Sigmoid colon (tissue), 7 donors: ENCODE results near the gene PIN1. TPM values are rescaled to one million over a fixed set of nuclear protein-coding genes. Genes with fewer than 3 reads are reported as not detected.

Source experiments
- DNase-seq: peaks from one replicate; pipeline ENCODE4 v3.0.0-alpha.2; 2019
- H3K27ac ChIP-seq, 4 donors: fragments of 200-600 bp; sonication (generic); one replicate each; pipeline ENCODE4 v1.5.1; 2016 to 2019; ENCODE audit warnings: mild to moderate bottlenecking in 1 of 4
- H3K27me3 ChIP-seq, 3 donors: fragments of 200-600 bp; sonication (generic); one replicate each; pipeline ENCODE4 v1.5.1; 2019; ENCODE audit warnings: mild to moderate bottlenecking in 1 of 3
- H3K36me3 ChIP-seq, 4 donors: fragments of 200-600 bp; sonication (generic); one replicate each; pipeline ENCODE4 v1.5.1; 2016 to 2019
- H3K4me1 ChIP-seq, 4 donors: fragments of 200-600 bp; sonication (generic); one replicate each; pipeline ENCODE4 v1.5.1; 2017 to 2019
- H3K4me3 ChIP-seq, 4 donors: fragments of 200-600 bp; sonication (generic); one replicate each; pipeline ENCODE4 v1.5.1; 2017 to 2019; ENCODE audit warnings: mild to moderate bottlenecking in 2 of 4, moderate library complexity in 1 of 4
- H3K9me3 ChIP-seq, 4 donors: fragments of 200-600 bp in 3 of 4; sonication (generic) in 3 of 4; one replicate each; pipeline versions ENCODE4 v1.5.1 to v1.6.1; 2013 to 2019
- CTCF ChIP-seq, 4 experiments: fragments of 450-650 bp in 3 of 4; fragments of 200-600 bp in 1 of 4; IDR thresholded peaks; one replicate each; pipeline ENCODE4 v1.5.1; 2016 to 2019; ENCODE audit warnings: antibody characterized with exemption in 4 of 4, mild to moderate bottlenecking in 3 of 4, moderate library complexity in 2 of 4
- EP300 ChIP-seq, 4 donors: sonication (generic); formaldehyde crosslinking; IDR thresholded peaks; one replicate each; pipeline ENCODE4 v1.6.1; 2017; ENCODE audit warnings: antibody characterized with exemption in 4 of 4
- POLR2A ChIP-seq, 2 donors: fragments of 450-650 bp; IDR thresholded peaks; one replicate each; pipeline ENCODE4 v1.6.1; 2016; ENCODE audit warnings: antibody characterized with exemption in 2 of 2, mild to moderate bottlenecking in 2 of 2, moderate library complexity in 2 of 2
- POLR2AphosphoS5 ChIP-seq, 4 donors: sonication (generic); formaldehyde crosslinking; IDR thresholded peaks; one replicate each; pipeline ENCODE4 v1.6.1; 2017; ENCODE audit warnings: antibody characterized with exemption in 4 of 4
- WGBS, 2 donors: extraction: QIAGEN DNeasy Blood & Tissue Kit; methylation state at CpG; one replicate each; pipeline ENCODE4 v1.1.7; 2013; 5-methylcytosine and 5-hydroxymethylcytosine counted together
- intact Hi-C: fragments of 100-400 bp; cut with DNase I; formaldehyde crosslinking; loops from one replicate; pipeline ENCODE4 v1.15.1; 2023
- polyA plus RNA-seq, 3 donors: library from polyadenylated mRNA; stranded (reverse); fragments of 200-250 nt; gene quantifications; one replicate each; pipeline ENCODE4 v1.2.3, GENCODE V29; 2013
- total RNA-seq, 4 donors: library from RNA; depleted of rRNA; stranded (reverse); fragments of >200 nt; gene quantifications; one replicate each; pipeline ENCODE4 v1.1.0, GENCODE V29; 2016
- donor health status: healthy with polysubstance abuse.
- donor health status: Bipolar disorder and iron deficiency.
- donor health status: healthy.

The PIN1 gene
- total and polyA plus RNA-seq, 7 donors = 77.5 to 149 (median 122) TPM

- intact Hi-C loops = no loop called here
- no peaks in the 10 kb centered on the region for H3K4me1 ChIP-seq
- no peak overlapping the region for H3K4me3 ChIP-seq
- no peaks in the 10 kb centered on the region for H3K27me3 ChIP-seq
- WGBS, 2 donors = 72 to 75% methylated on average over 13 of the region's 13 CpGs
- H3K9me3 ChIP-seq = no peaks in the 10 kb centered on the region
- TF ChIP-seq EP300 (IDR thresholded peaks at IDR 0.05) (no peak), POLR2A (IDR thresholded peaks at IDR 0.05) (no peak), CTCF (IDR thresholded peaks at IDR 0.05) (no peak), POLR2AphosphoS5 (IDR thresholded peaks at IDR 0.05) (no peak)
- H3K27ac ChIP-seq = no peak overlapping the region
- no peaks in the 10 kb centered on the region for H3K36me3 ChIP-seq
- DNase-seq = no peak
These were observed 40.0 kb downstream of the PIN1 start for GRCh38 chr19:9875031-9875627.

GRCh38 chr19:9875796-9876195, 40.7 kb downstream of the PIN1 start:
- Histone ChIP-seq H3K9me3 (no peaks in the 10 kb centered on the region), H3K36me3 (no peaks in the 10 kb centered on the region), H3K4me1 (no peaks in the 10 kb centered on the region), H3K27ac (no peak overlapping the region), H3K27me3 (no peaks in the 10 kb centered on the region), H3K4me3 (no peak overlapping the region)
- intact Hi-C loops = no loop called here
- no peak for DNase-seq
- WGBS, 2 donors = 73 to 75% methylated on average over 5 of the region's 5 CpGs
- TF ChIP-seq POLR2A (IDR thresholded peaks at IDR 0.05) (no peak), EP300 (IDR thresholded peaks at IDR 0.05) (no peak), POLR2AphosphoS5 (IDR thresholded peaks at IDR 0.05) (no peak), CTCF (IDR thresholded peaks at IDR 0.05) (no peak)

GRCh38 chr19:9877780-9878510, 42.8 kb downstream of the PIN1 start:
- Histone ChIP-seq H3K27ac (no peak overlapping the region), H3K36me3 (no peaks in the 10 kb centered on the region), H3K4me1 (no peaks in the 10 kb centered on the region), H3K27me3 (no peaks in the 10 kb centered on the region), H3K9me3 (no peaks in the 10 kb centered on the region), H3K4me3 (no peak overlapping the region)
- 79 to 88% methylated on average over 10 of the region's 10 CpGs for WGBS, 2 donors
- TF ChIP-seq POLR2A (IDR thresholded peaks at IDR 0.05) (no peak), POLR2AphosphoS5 (IDR thresholded peaks at IDR 0.05) (no peak), EP300 (IDR thresholded peaks at IDR 0.05) (no peak), CTCF (IDR thresholded peaks at IDR 0.05) (no peak)
- no peak for DNase-seq
- intact Hi-C loops = no loop called here

GRCh38 chr19:9878511-9879196, 43.5 kb downstream of the PIN1 start:
- H3K4me3 ChIP-seq = no peak overlapping the region
- intact Hi-C loops = no loop called here
- no peaks in the 10 kb centered on the region for H3K27me3 ChIP-seq
- H3K9me3 ChIP-seq = no peaks in the 10 kb centered on the region
- no peak overlapping the region for H3K27ac ChIP-seq
- H3K36me3 ChIP-seq = no peaks in the 10 kb centered on the region
- 80 to 85% methylated on average over 11 of the region's 11 CpGs for WGBS, 2 donors
- no peak for DNase-seq
- no peaks in the 10 kb centered on the region for H3K4me1 ChIP-seq
- TF ChIP-seq EP300 (IDR thresholded peaks at IDR 0.05) = no peak

GRCh38 chr19:9881720-9882119, 46.6 kb downstream of the PIN1 start:
- Histone ChIP-seq H3K36me3 (no peaks in the 10 kb centered on the region), H3K9me3 (no peaks in the 10 kb centered on the region), H3K27me3 (no peaks in the 10 kb centered on the region), H3K4me3 (no peak overlapping the region), H3K27ac (no peak overlapping the region), H3K4me1 (no peaks in the 10 kb centered on the region)
- TF ChIP-seq EP300 (IDR thresholded peaks at IDR 0.05) (no peak), POLR2A (IDR thresholded peaks at IDR 0.05) (no peak), CTCF (IDR thresholded peaks at IDR 0.05) (no peak), POLR2AphosphoS5 (IDR thresholded peaks at IDR 0.05) (no peak)
- intact Hi-C loops = no loop called here
- WGBS, 2 donors = 17 to 62% methylated on average over 9 of the region's 9 CpGs
- DNase-seq = no peak
